Mesothelial cell of epicardium (in vitro differentiated cells): ENCODE measurements around the gene ALDH3A2. TPM values are rescaled to one million over a fixed set of nuclear protein-coding genes. Genes with fewer than 3 reads are reported as not detected.

Experiments used
- DNase-seq, 2 experiments: peaks; one replicate each; pipeline ENCODE4 v3.0.0; 2021; ENCODE audit warnings: low spot score in 2 of 2; ENCODE audit not compliant: unreplicated experiment in 2 of 2
- H3K27ac Mint-ChIP-seq: 2 replicates; pipeline ENCODE4 v1.8.0; 2021; ENCODE audit warnings: mixed read lengths
- H3K27me3 Mint-ChIP-seq: 2 replicates; pipeline ENCODE4 v1.8.0; 2021; ENCODE audit warnings: low read depth, mixed read lengths
- H3K36me3 Mint-ChIP-seq: 2 replicates; pipeline ENCODE4 v1.8.0; 2021; ENCODE audit warnings: mixed read lengths
- H3K4me1 Mint-ChIP-seq: 2 replicates; pipeline ENCODE4 v1.8.0; 2021; ENCODE audit warnings: mixed read lengths
- H3K4me3 Mint-ChIP-seq: 2 replicates; pipeline ENCODE4 v1.8.0; 2021; ENCODE audit warnings: mild to moderate bottlenecking, moderate library complexity, mixed read lengths
- H3K9me3 Mint-ChIP-seq: 2 replicates; pipeline ENCODE4 v1.8.0; 2021; ENCODE audit warnings: mixed read lengths
- total RNA-seq: library from RNA; stranded (reverse); gene quantifications from 3 replicates; pipeline ENCODE4 v1.2.1, GENCODE V29; 2021
- TF ChIP-seq, protein P1 (sequence below): fragments of 200-600 bp; sonication (generic); IDR thresholded peaks from one replicate; pipeline ENCODE4 v1.5.0; 2021; ENCODE audit warnings: antibody characterized with exemption; ENCODE audit not compliant: unreplicated experiment

Gene ALDH3A2
- total RNA-seq, 1 donor from 2014 or later, result 78.4 TPM

GRCh38 chr17:19618015-19618414 lies 30.5 kb upstream of the ALDH3A2 start:
- TF ChIP-seq, protein P1, sequence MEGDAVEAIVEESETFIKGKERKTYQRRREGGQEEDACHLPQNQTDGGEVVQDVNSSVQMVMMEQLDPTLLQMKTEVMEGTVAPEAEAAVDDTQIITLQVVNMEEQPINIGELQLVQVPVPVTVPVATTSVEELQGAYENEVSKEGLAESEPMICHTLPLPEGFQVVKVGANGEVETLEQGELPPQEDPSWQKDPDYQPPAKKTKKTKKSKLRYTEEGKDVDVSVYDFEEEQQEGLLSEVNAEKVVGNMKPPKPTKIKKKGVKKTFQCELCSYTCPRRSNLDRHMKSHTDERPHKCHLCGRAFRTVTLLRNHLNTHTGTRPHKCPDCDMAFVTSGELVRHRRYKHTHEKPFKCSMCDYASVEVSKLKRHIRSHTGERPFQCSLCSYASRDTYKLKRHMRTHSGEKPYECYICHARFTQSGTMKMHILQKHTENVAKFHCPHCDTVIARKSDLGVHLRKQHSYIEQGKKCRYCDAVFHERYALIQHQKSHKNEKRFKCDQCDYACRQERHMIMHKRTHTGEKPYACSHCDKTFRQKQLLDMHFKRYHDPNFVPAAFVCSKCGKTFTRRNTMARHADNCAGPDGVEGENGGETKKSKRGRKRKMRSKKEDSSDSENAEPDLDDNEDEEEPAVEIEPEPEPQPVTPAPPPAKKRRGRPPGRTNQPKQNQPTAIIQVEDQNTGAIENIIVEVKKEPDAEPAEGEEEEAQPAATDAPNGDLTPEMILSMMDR, result no peak
- no peaks in the 10 kb centered on the region for H3K27me3 Mint-ChIP-seq
- H3K4me1 Mint-ChIP-seq, result peaks cover 4% of the 10 kb centered on the region
- peaks cover 45% of the 10 kb centered on the region for H3K9me3 Mint-ChIP-seq
- DNase-seq, result no peak
- no peak overlapping the region for H3K4me3 Mint-ChIP-seq
- H3K36me3 Mint-ChIP-seq, result peaks cover 22% of the 10 kb centered on the region
- H3K27ac Mint-ChIP-seq, result no peak overlapping the region

DNA sequence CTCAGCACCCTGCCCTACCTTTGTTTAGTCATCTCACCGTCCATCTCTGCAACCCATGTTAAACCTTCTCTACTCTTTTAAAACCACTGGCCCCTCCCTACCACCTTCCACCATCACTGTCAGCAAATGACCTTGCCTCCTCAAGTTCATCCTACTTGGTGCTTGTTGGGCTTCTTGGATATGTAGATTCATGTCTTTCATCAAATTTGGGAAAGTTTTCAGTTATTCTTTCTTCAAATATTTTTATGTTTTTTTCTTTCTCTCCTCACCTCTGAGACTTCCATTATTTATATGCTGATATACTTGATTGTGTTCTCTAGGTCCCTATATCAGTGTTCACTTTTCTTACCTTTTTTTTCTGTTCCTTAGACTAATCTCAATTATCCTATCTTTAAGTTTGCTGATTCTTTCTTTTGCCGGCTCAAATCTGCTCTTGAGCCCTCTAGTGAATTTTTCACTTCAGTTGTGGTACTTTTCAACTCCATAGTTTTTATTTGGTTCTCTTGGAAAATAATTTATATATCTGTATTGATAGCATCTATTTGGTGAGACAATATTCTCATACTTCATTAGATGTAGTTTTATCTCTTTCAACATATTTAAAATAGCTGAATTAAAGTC lies 28.7 kb upstream of the ALDH3A2 start:
- Mint-ChIP-seq H3K4me1 (no peaks in the 10 kb centered on the region), H3K9me3 (peaks cover 48% of the 10 kb centered on the region), H3K27me3 (no peaks in the 10 kb centered on the region), H3K27ac (no peak overlapping the region), H3K4me3 (no peak overlapping the region), H3K36me3 (peaks cover 22% of the 10 kb centered on the region)
- TF ChIP-seq, protein P1, result no peak
- no peak for DNase-seq

DNA sequence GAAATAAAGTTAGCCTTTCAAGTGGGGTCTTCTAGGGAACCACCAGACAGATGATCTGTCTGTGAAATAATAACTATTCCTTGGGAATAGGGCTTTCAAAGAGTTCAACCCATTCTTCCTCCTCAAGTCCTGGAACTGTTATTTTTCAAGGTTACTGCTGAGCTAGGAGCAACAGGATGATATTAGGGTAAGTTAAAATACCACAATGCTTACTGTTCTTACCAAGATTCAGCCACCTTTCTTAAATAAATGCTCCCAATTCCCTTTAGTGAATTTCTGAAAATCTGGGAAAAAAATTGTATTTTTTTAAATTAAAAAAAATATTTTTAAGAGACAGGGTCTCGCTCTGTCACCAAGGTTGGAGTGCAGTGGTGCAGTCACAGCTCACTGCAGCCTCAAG lies 26.9 kb upstream of the ALDH3A2 start:
- Mint-ChIP-seq H3K36me3 (peaks cover 22% of the 10 kb centered on the region), H3K27me3 (no peaks in the 10 kb centered on the region), H3K4me1 (no peaks in the 10 kb centered on the region), H3K27ac (no peak overlapping the region), H3K9me3 (peaks cover 47% of the 10 kb centered on the region), H3K4me3 (no peak overlapping the region)
- TF ChIP-seq, protein P1, result no peak
- DNase-seq, result no peak

DNA sequence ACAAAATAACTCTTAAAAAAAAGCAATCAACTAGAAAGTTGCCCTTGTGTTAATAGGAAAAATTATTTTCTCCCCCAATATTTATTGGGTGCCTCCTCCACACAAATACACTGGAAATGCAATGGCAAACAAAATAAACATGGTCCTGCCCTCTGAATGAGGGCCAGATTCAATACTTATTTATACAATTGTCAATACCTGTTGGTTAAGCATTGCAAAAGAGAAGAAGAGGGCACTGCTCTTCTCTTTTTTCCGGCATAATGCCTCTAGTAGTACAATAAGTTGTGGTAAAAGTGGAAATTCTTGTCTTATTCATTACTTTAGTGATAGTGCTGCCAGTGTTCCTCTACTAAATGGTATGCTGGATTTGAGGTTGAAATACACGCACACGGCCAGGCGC lies 22.5 kb upstream of the ALDH3A2 start:
- Mint-ChIP-seq H3K36me3 (peaks cover 3% of the 10 kb centered on the region), H3K9me3 (peaks cover 11% of the 10 kb centered on the region), H3K27me3 (no peaks in the 10 kb centered on the region), H3K4me3 (no peak overlapping the region), H3K4me1 (no peaks in the 10 kb centered on the region), H3K27ac (no peak overlapping the region)
- DNase-seq, result no peak
- TF ChIP-seq, protein P1, result no peak

- no peak overlapping the region for H3K27ac Mint-ChIP-seq
- peaks cover 2% of the 10 kb centered on the region for H3K27me3 Mint-ChIP-seq
- TF ChIP-seq, protein P1, result no peak
- H3K36me3 Mint-ChIP-seq, result no peaks in the 10 kb centered on the region
- H3K4me1 Mint-ChIP-seq, result no peaks in the 10 kb centered on the region
- no peaks in the 10 kb centered on the region for H3K9me3 Mint-ChIP-seq
- H3K4me3 Mint-ChIP-seq, result no peak overlapping the region
- no peak for DNase-seq
Measured at GRCh38 chr17:19629449-19629848, 19.1 kb upstream of the ALDH3A2 start.

DNA sequence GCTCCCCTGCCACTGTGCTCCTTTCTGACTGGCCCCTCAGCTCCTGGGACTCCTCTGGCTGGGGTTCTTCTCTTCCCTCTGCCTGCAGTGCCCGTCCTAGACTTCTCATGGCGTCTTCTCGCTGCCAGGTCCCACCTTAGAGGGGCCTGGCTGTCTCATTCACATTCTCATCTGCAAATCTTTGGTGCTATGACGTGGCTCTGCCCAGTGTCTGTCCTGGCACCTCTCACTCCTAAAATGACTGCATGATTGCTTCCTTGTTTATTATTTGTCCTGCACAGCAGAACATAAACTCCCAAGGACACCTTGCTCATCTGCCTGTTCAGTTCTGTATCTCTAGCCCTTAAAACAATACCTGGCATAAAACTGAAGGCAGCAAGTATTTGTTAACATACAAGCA lies 18.5 kb upstream of the ALDH3A2 start:
- TF ChIP-seq, protein P1, result no peak
- H3K4me1 Mint-ChIP-seq, result no peaks in the 10 kb centered on the region
- no peak overlapping the region for H3K27ac Mint-ChIP-seq

More for the DNA sequence above, 18.5 kb upstream of the ALDH3A2 start:
- DNase-seq, result no peak
- Mint-ChIP-seq H3K27me3 (peaks cover 2% of the 10 kb centered on the region), H3K9me3 (no peaks in the 10 kb centered on the region), H3K4me3 (no peak overlapping the region), H3K36me3 (no peaks in the 10 kb centered on the region)
